Lung (tissue), 12 donors: ENCODE measurements around the gene GPC6. TPM values are rescaled to one million over a fixed set of nuclear protein-coding genes. Genes with fewer than 3 reads are reported as not detected.

ENCODE experiments used
- ATAC-seq: fragments of 200-7000 bp; cut with Tn5 transposase; one replicate; pipeline ENCODE4 v1.9.1; 2020; ENCODE audit warnings: moderate number of reproducible peaks; ENCODE audit not compliant: insufficient read depth, low FRiP score
- DNase-seq, 3 donors: peaks; one replicate each; pipeline ENCODE4 v3.0.0-alpha.2; 2013 to 2017
- H3K27ac ChIP-seq, 2 donors: one replicate each; pipeline ENCODE4 v1.5.1; 2013; ENCODE audit warnings: mild to moderate bottlenecking in 2 of 2, moderate library complexity in 2 of 2, control low read depth in 1 of 2, inconsistent platforms in 1 of 2, low read depth in 1 of 2, low read length in 1 of 2
- H3K27me3 ChIP-seq, 3 donors: one replicate each; pipeline ENCODE4 v1.5.1; 2013; ENCODE audit warnings: low read length in 2 of 3; ENCODE audit not compliant: control insufficient read depth in 3 of 3, insufficient read depth in 3 of 3
- H3K36me3 ChIP-seq, 4 donors: one replicate each; pipeline ENCODE4 v1.5.1; 2013; ENCODE audit warnings: low read length in 4 of 4, mild to moderate bottlenecking in 1 of 4, moderate library complexity in 1 of 4; ENCODE audit not compliant: control insufficient read depth in 4 of 4, insufficient read depth in 4 of 4
- H3K4me1 ChIP-seq, 5 donors: one replicate each; pipeline ENCODE4 v1.5.1; 2013; ENCODE audit warnings: low read length in 5 of 5, mild to moderate bottlenecking in 2 of 5, moderate library complexity in 1 of 5; ENCODE audit not compliant: control insufficient read depth in 5 of 5, insufficient read depth in 5 of 5
- H3K4me3 ChIP-seq: one replicate; pipeline ENCODE4 v1.5.1; 2013; ENCODE audit warnings: mild to moderate bottlenecking, control low read depth, moderate library complexity
- H3K9ac ChIP-seq, 2 donors: one replicate each; pipeline ENCODE4 v1.5.1; 2013; ENCODE audit warnings: low read length in 2 of 2, control low read depth in 1 of 2; ENCODE audit not compliant: insufficient read depth in 1 of 2
- H3K9me3 ChIP-seq, 4 donors: one replicate each; pipeline ENCODE4 v1.5.1; 2013; ENCODE audit warnings: low read length in 3 of 4, mild to moderate bottlenecking in 1 of 4, moderate library complexity in 1 of 4; ENCODE audit not compliant: control insufficient read depth in 4 of 4, insufficient read depth in 3 of 4
- CTCF ChIP-seq: IDR thresholded peaks from 2 replicates; pipeline ENCODE4 v1.5.1; 2012; ENCODE audit warnings: mild to moderate bottlenecking; ENCODE audit errors: control extremely low read depth, extremely low read depth
- WGBS, 2 donors: extraction: QIAGEN DNeasy Blood & Tissue Kit; methylation state at CpG; one replicate each; pipeline ENCODE4 v1.1.7; 2013; 5-methylcytosine and 5-hydroxymethylcytosine counted together
- polyA plus RNA-seq, 2 donors: library from polyadenylated mRNA; stranded (reverse); fragments of 200-250 nt; gene quantifications; one replicate each; pipeline ENCODE4 v1.2.1, GENCODE V29; 2013
- total RNA-seq, 2 donors: library from RNA; depleted of rRNA in 1 of 2; stranded (reverse); fragments of >200 nt in 1 of 2; gene quantifications; one replicate each; pipeline ENCODE4 v1.2.1, GENCODE V29; 2014 to 2021
- donor health status: control.
- donor health status: control.
- donor health status: Bipolar disorder and iron deficiency.
- donor health status: healthy.
- donor health status: DM: yes; HTN: yes; CAD: no.

The GPC6 gene
- total and polyA plus RNA-seq, 4 donors = 0.45 to 31.4 (median 4.8) TPM

DNA sequence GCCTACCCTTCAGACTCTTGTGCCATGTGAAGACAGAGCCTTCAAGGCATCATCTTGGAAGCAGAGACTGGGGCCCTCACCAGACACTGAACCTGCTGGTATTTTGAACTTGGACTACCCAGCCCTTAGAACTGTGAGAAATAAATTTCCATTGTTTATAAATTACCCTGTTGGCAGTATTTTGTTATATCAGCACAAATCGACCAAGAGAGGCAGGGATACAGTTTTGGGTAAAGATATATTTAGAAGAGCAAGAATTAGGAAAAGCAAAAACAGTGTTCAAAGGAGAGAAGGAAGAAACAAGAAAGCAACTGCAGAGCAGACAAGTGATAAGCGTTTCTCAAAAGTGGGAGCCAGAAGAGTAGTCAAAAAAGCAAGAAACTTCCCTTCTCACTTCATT lies 652.1 kb downstream of the GPC6 start:
- whole genome bisulfite sequencing, 2 donors = 75 to 84% methylated on average over 2 of the region's 2 CpGs
- Histone ChIP-seq H3K27me3 (no peaks in the 10 kb centered on the region), H3K4me3 (no peak overlapping the region), H3K36me3 (no peaks in the 10 kb centered on the region), H3K9ac (no peak overlapping the region), H3K9me3 (peaks cover 0 to 2% (median 0%) of the 10 kb centered on the region in 4 donors), H3K27ac (no peak overlapping the region), H3K4me1 (peaks cover 0 to 5% (median 0%) of the 10 kb centered on the region in 5 donors)
- no peak for ATAC-seq
- TF ChIP-seq CTCF = no peak
- DNase-seq = no peak

DNA sequence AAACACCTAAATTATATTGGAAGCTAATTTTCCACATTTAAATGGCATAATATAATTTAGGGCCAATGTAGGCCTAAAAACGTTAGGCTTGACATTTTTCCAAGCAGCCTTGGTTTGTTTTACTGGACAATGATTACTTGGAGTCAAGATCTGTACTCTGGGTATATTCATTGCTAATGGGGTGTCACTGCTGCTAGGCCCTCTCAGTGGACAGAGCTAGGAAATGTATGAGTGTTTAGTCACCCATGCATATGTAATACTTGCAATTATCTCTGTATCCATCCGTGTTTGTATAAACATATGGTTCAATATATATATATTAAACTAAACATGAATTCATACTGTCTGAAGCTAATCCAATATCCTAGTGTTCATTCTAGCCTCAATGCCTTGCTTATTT lies 654.8 kb downstream of the GPC6 start:
- no peak for ATAC-seq
- no peaks in the 10 kb centered on the region for H3K4me1 ChIP-seq
- no peak for TF ChIP-seq CTCF
- DNase-seq = peak in 2 of 3 donors; percentile 71 to 77
- H3K27ac ChIP-seq = no peak overlapping the region
- no peaks in the 10 kb centered on the region for H3K27me3 ChIP-seq
- no peak overlapping the region for H3K4me3 ChIP-seq
- no peak overlapping the region for H3K9ac ChIP-seq
- peaks cover 0 to 2% (median 0%) of the 10 kb centered on the region in 4 donors for H3K9me3 ChIP-seq
- 50 to 68% methylated on average over 2 of the region's 2 CpGs for WGBS, 2 donors
- no peaks in the 10 kb centered on the region for H3K36me3 ChIP-seq

- WGBS, 2 donors = 65 to 80% methylated on average over 6 of the region's 6 CpGs
Observed at GRCh38 chr13:93882086-93882651, 655.6 kb downstream of the GPC6 start.

More at GRCh38 chr13:93882086-93882651, 655.6 kb downstream of the GPC6 start:
- no peak overlapping the region for H3K27ac ChIP-seq
- H3K36me3 ChIP-seq = no peaks in the 10 kb centered on the region
- no peaks in the 10 kb centered on the region for H3K27me3 ChIP-seq
- H3K4me3 ChIP-seq = no peak overlapping the region
- DNase-seq = peak in 2 of 3 donors; percentile 21 to 43
- H3K9ac ChIP-seq = no peak overlapping the region
- no peaks in the 10 kb centered on the region for H3K4me1 ChIP-seq
- no peak for ATAC-seq
- H3K9me3 ChIP-seq = peaks cover 0 to 2% (median 0%) of the 10 kb centered on the region in 4 donors
- TF ChIP-seq CTCF = no peak
